NB4 (cell line): ENCODE measurements around the gene CNGA3.

Experiments
- DNase-seq: peaks from one replicate; pipeline ENCODE4 v3.0.0; 2010; ENCODE audit warnings: low read depth
- H3K4me3 ChIP-seq: one replicate; pipeline ENCODE4 v1.5.1; 2011; ENCODE audit warnings: mild to moderate bottlenecking, low read depth, low read length, moderate library complexity
- CTCF ChIP-seq: IDR thresholded peaks from one replicate; pipeline ENCODE4 v1.5.1; 2012; ENCODE audit warnings: low read depth, low read length
- MAX ChIP-seq: IDR thresholded peaks from 2 replicates; pipeline ENCODE4 v1.6.1; 2011; ENCODE audit warnings: low read depth, low read length
- MYC ChIP-seq: IDR thresholded peaks from 2 replicates; pipeline ENCODE4 v1.6.1; 2011; ENCODE audit warnings: low read depth, low read length
- POLR2A ChIP-seq: IDR thresholded peaks from 2 replicates; pipeline ENCODE4 v1.6.1; 2011; ENCODE audit warnings: mild to moderate bottlenecking; ENCODE audit not compliant: insufficient read length; ENCODE audit errors: extremely low read depth

Gene CNGA3

GRCh38 chr2:98416383-98417159, 70.3 kb downstream of the CNGA3 start:
- TF ChIP-seq CTCF (no peak), POLR2A (no peak), MAX (no peak), MYC (no peak)
- no peak overlapping the region for H3K4me3 ChIP-seq
- DNase-seq, result no peak

- H3K4me3 ChIP-seq, result no peak overlapping the region
- TF ChIP-seq MAX, result no peak
- DNase-seq, result no peak
These were observed 73.3 kb downstream of the CNGA3 start for GRCh38 chr2:98419544-98419943.

- no peak for TF ChIP-seq MAX
- TF ChIP-seq CTCF, result no peak
- no peak for TF ChIP-seq MYC
- no peak for TF ChIP-seq POLR2A
- no peak for DNase-seq
These were observed 73.9 kb downstream of the CNGA3 start for GRCh38 chr2:98419977-98420725.

GRCh38 chr2:98422449-98422848, 76.2 kb downstream of the CNGA3 start:
- H3K4me3 ChIP-seq, result no peak overlapping the region
- DNase-seq, result no peak
- TF ChIP-seq CTCF (no peak), POLR2A (no peak), MYC (no peak), MAX (no peak)

More at GRCh38 chr2:98419977-98420725, 73.9 kb downstream of the CNGA3 start:
- no peak overlapping the region for H3K4me3 ChIP-seq

GRCh38 chr2:98426771-98427170, 80.5 kb downstream of the CNGA3 start:
- no peak overlapping the region for H3K4me3 ChIP-seq
- no peak for DNase-seq
- no peak for TF ChIP-seq CTCF
- no peak for TF ChIP-seq POLR2A
- no peak for TF ChIP-seq MAX
- no peak for TF ChIP-seq MYC

- no peak overlapping the region for H3K4me3 ChIP-seq
- TF ChIP-seq POLR2A, result no peak
- no peak for TF ChIP-seq MYC
- no peak for TF ChIP-seq CTCF
- no peak for TF ChIP-seq MAX
- DNase-seq, result no peak
These were observed 85.9 kb downstream of the CNGA3 start for GRCh38 chr2:98432145-98432544.
